ENCODE results near the gene TRAK1. TPM values are rescaled to one million over a fixed set of nuclear protein-coding genes. Genes with fewer than 3 reads are reported as not detected.

The TRAK1 gene
- total RNA-seq, 3 donors from 2014 or later, result 29.0 to 53.7 (median 40.6) TPM

- TF ChIP-seq CTCF (IDR thresholded peaks at IDR 0.05), result no peak
- no peak for TF ChIP-seq POLR2A (IDR thresholded peaks at IDR 0.05)
- no peak for TF ChIP-seq POLR2AphosphoS5 (IDR thresholded peaks at IDR 0.05)
- intact Hi-C loops (cut with DNase I; ENCODE audit: low total_unique reads), result no loop called here
- peaks cover 11% of the 10 kb centered on the region for H3K36me3 ChIP-seq
These were observed 111.2 kb downstream of the TRAK1 start for GRCh38 chr3:42202217-42202865.

GRCh38 chr3:42204867-42205599, 113.9 kb downstream of the TRAK1 start:
- intact Hi-C loops (cut with DNase I; ENCODE audit: low total_unique reads), result no loop called here
- H3K27ac ChIP-seq, result no peak overlapping the region
- H3K9me3 ChIP-seq, result no peaks in the 10 kb centered on the region
- peaks cover 11% of the 10 kb centered on the region for H3K36me3 ChIP-seq
- H3K4me1 ChIP-seq, result no peaks in the 10 kb centered on the region
- no peak for DNase-seq (ENCODE audit: low spot score in 2 of 2)
- no peaks in the 10 kb centered on the region for H3K27me3 ChIP-seq
- no peak overlapping the region for H3K4me3 ChIP-seq
- TF ChIP-seq POLR2A (IDR thresholded peaks at IDR 0.05) (no peak), CTCF (IDR thresholded peaks at IDR 0.05) (no peak), POLR2AphosphoS5 (IDR thresholded peaks at IDR 0.05) (no peak)

More at GRCh38 chr3:42202217-42202865, 111.2 kb downstream of the TRAK1 start:
- Histone ChIP-seq H3K4me3 (no peak overlapping the region), H3K9me3 (no peaks in the 10 kb centered on the region), H3K27ac (no peak overlapping the region), H3K27me3 (no peaks in the 10 kb centered on the region), H3K4me1 (no peaks in the 10 kb centered on the region)
- DNase-seq (ENCODE audit: low spot score in 2 of 2), result no peak

- intact Hi-C loops (cut with DNase I; ENCODE audit: low total_unique reads), result no loop called here
- H3K4me3 ChIP-seq, result no peak overlapping the region
- no peaks in the 10 kb centered on the region for H3K4me1 ChIP-seq
- H3K36me3 ChIP-seq, result peaks cover 11% of the 10 kb centered on the region
- TF ChIP-seq CTCF (IDR thresholded peaks at IDR 0.05) (no peak), POLR2A (IDR thresholded peaks at IDR 0.05) (no peak), POLR2AphosphoS5 (IDR thresholded peaks at IDR 0.05) (no peak)
- H3K27me3 ChIP-seq, result no peaks in the 10 kb centered on the region
- H3K27ac ChIP-seq, result no peak overlapping the region
- DNase-seq (ENCODE audit: low spot score in 2 of 2), result no peak
- no peaks in the 10 kb centered on the region for H3K9me3 ChIP-seq
These were observed 114.8 kb downstream of the TRAK1 start for GRCh38 chr3:42205800-42206514.

- intact Hi-C loops (cut with DNase I; ENCODE audit: low total_unique reads), result loop anchor here (10.0 kb wide), 1 partner anchor 675 kb away; no protein-coding TSS in a partner anchor
- no peak overlapping the region for H3K27ac ChIP-seq
- no peak overlapping the region for H3K4me3 ChIP-seq
- TF ChIP-seq POLR2AphosphoS5 (IDR thresholded peaks at IDR 0.05), result no peak
- TF ChIP-seq POLR2A (IDR thresholded peaks at IDR 0.05), result no peak
- no peak for TF ChIP-seq CTCF (IDR thresholded peaks at IDR 0.05)
- H3K4me1 ChIP-seq, result no peaks in the 10 kb centered on the region
- H3K9me3 ChIP-seq, result no peaks in the 10 kb centered on the region
- no peak for DNase-seq (ENCODE audit: low spot score in 2 of 2)
- H3K36me3 ChIP-seq, result no peaks in the 10 kb centered on the region
- H3K27me3 ChIP-seq, result no peaks in the 10 kb centered on the region
These were observed 118.8 kb downstream of the TRAK1 start for GRCh38 chr3:42209917-42210316.

Measured in breast epithelium (tissue), 4 donors.